Cerebellar nuclear complex (tissue), 1 donor: ENCODE results near the gene CCDC142.
"Not testable (repeated sequence)": the region's sequence is repeated elsewhere in the genome, so short reads cannot be mapped to it uniquely, and the experiment has no call there.

Source experiments
- DNase-seq, 2 experiments: peaks; one replicate each; lab custom pipeline; 2025; lab: John Stamatoyannopoulos, UW

Gene CCDC142

DNA sequence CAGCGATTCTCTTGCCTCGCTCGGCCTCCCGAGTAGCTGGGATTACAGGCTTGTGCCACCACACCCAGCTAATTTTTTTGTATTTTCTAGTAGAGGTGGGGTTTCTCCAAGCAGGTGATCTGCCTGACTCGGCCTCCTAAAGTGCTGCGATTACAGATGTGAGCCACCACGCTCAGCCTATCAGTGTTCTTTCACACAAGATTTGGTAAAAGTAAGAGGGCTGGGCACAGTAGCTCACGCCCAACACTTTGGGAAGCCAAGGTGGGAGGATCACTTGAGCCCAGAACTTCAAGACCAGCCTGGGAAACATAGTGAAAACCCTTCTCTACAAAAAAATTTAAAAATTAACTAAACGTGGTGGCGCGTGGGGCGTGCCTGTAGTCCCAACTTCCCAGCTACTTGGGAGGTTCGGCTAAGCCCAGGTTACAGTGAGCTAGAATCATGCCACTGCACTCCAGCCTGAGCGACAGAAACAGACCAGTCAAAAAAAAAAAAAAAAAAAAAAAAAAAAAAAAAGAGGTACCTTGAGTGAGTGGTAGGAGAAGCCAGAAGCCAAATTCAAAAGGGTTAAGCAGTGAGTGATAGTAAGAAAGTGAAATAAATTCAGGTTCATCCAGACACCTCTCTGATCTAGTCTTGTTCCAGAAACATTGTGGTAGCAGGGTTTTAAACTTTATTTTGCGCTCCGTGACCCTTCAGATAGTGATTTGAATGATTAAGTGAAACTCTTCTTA, 11.3 kb downstream of the CCDC142 start:
- no peak for DNase-seq

DNA sequence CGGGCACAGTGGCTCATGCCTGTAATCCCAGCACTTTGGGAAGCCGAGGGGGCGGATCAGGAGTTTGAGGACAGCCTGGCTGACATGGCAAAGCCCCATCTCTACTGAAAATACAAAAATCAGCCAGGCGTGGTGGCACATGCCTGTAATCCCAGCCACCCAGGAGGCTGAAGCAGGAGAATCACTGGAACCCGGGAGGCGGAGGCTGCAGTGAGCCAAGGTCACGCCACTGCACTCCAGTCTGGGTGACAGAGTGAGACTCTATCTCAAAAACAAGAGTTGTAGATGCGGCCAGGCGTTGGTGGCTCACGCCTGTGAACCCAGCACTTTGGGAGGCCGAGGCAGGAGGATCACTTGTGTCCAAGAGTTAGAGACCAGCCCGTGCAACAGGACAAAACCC, 12.1 kb downstream of the CCDC142 start:
- DNase-seq = not testable (repeated sequence)

DNA sequence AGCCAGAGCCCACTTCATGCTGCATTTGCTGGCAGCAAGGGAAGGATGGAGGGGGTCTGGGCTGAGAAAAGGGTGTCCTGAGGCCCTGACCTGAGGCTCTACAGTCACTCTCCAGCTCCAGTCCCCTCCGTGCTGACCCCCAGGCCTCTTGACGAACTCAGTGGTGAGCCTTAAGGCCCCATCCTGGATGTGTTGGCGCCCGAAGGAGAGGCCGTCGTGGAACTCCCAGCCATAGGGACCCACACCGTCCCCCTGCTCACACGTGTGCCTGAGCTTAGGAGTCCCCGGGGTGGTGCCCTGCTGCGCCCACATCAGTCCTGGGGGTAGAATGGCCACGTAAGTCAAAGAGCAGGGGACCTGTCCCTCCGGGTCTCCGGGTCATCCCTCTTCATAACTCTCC, 18.4 kb downstream of the CCDC142 start:
- no peak for DNase-seq

DNA sequence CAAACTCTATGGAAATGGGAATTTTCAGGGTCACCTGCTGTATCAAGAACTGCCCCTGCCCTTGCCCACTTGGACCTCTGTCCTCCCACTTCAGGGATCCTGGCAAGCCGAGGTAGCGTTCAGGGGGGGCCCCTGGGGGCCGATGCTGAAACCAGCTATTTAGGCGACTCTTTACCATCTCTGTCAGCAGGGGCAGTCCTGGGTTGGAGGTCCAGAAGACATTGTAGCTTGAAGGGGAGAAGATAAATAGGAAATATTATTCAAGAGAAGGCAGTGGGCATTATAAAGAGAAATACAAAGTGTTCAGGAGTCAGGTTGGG, 20.1 kb downstream of the CCDC142 start:
- no peak for DNase-seq

DNA sequence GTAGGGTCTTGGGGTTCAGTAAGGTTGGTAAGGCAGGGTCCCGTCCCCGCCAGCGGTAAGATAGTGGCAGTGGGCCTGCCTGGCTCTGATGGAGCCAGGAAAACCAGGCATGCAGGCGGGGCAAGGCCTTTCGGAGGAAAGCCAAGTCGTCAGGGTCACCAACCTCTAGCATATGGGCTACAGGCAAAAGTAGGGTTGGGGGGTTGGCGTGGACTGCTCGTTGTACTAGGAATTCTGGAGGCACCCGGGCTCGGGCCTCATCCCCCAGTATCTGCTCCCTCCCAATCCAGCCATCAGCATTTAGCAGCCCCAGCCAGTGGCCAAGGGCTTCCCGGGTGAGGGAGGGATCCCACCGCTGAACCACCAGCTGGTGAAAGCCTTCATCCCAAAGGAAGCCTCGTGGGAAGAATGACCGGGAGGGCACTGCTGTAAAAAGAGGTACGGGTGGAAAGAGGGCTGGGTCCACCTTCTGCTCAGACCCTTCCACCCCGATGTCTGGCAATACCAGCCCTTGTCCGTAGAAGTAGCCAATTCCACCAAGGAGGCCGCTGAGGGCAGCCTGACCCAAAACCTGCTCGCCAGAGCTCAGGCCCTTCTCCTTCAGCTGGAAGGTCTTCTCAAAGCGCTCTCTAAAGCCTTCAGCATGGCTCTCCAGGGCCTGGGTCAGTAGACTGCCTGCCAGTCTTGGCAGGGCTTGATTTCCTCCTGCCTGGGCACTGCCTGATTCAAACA, 20.6 kb downstream of the CCDC142 start:
- no peak for DNase-seq

DNA sequence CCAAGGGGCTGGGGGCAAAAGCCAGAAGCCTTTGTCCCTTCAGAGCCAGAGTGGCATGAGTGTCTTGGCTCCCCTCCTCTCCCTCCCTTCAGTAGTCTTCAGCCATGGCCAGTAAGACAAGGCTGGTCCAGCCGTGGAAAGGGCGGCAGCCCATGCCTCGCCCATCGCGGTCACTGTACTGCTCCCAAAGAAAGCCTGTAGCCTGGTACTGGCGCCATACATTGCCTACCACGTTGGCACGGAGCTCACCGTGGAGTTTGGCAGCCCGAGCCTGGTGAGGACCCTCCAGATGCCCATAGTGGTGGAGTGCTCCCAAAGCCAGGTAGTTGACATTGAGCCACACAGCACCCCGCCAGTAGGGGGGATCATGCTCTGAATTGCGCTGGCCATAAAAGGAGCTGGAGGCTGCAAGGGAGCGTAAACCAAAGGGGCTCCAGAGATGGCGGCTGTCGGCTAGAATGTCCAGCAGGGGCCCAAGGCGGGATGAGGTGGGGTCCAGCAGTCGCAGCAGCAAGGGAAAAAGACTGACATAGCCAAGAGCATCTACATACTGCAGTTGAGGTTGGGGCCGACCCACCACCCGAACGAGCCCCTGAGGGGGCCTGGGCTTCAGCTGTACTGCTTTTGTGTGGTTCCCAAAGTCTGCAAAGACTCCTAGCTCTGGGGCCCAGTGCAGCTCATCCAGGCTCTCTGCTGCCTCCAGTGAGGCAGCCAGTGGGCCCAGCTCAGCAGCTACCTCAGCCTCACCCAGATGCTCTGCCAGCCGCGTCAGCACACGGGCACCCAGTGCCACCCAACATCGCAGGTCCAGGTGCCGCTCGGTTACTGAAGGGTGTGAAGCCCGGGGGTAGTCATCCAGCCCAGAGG, 21.4 kb downstream of the CCDC142 start:
- no peak for DNase-seq

DNA sequence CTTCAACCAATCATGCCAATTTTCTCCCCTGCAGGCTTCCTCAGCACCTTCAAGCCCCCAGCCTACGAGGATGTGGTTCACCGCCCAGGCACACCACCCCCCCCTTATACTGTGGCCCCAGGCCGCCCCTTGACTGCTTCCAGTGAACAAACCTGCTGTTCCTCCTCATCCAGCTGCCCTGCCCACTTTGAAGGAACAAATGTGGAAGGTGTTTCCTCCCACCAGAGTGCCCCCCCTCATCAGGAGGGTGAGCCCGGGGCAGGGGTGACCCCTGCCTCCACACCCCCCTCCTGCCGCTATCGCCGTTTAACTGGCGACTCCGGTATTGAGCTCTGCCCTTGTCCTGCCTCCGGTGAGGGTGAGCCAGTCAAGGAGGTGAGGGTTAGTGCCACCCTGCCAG, 22.6 kb downstream of the CCDC142 start:
- DNase-seq = not testable (repeated sequence)

DNA sequence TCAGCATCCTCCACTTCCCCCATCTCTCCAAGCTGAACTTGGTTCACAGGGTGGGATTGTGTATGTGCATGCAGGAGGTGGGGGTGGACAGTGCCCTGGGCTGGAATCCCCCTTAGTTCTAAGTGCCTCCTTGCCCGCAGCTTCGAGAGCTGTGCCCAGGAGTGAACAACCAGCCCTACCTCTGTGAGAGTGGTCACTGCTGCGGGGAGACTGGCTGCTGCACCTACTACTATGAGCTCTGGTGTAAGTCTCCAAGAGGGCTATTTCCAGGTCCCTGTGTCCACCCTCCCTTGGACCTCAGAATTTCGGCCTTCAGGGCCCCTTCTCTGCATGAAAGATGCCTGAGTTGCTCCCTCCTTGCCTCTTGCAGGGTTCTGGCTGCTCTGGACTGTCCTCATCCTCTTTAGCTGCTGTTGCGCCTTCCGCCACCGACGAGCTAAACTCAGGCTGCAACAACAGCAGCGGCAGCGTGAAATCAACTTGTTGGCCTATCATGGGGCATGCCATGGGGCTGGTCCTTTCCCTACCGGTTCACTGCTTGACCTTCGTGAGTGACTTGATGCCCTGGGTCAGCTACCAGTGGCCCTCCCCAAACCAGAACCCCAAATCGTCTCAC, 23.2 kb downstream of the CCDC142 start:
- DNase-seq = not testable (repeated sequence)

DNA sequence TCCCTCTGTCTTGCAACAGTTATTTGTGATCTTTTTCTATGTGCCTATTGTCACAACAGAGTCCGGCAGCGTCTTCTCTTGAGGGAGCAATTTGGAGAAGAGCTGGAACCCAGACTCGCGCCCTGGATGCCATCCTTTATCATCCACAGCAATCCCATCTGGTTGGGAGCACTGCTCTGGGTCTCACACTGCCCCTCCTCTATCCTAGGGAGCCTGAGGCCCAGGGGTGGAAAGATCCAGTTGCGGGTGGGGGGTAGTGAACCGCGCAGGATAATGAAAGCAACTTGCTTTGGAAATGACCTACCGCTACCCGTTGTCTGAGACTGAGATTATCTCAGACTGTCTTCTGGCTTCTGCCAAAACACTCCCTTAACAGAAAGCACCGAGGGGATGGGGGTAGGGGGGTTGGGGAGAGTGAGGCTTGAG, 23.8 kb downstream of the CCDC142 start:
- DNase-seq = no peak

DNA sequence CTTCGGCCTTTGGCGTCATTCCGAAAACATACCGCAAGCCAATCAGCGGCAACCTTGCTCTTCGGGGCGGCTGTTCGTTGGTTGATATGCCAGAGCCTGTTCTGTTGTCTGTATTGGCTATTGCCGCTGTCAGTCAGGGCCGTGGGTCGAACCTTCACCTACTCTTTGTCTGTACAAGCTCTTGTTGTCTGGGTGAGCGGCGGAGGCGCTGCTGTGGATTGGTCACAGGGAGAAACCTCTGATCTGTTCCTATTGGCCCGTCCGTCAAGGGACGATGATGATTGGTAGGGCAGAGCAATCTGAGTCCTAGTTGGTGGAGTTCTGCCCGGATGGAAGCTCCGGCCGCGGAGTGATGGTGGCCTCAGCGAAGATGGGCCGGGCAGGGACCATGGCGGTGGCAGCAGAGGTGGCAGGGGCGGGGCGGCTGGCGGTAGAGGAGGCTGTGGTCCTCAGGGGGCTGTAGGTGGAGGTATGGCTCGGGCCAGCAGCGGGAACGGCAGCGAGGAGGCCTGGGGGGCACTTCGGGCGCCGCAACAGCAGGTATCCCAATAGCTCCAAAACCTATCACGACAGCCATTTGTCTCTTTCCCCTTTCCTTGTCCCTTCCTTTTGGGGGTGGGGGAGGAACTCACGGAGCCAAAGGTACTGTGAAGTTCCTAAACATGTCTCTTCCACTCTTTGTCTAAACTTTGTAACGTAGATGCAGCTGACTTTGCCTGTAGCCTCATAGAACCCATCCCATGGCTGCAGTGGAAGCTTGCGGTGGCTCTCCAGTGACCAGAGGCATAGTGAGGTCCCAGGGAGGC, 24.5 kb downstream of the CCDC142 start, which contains the start of gene WBP1:
Gene WBP1 (plus strand): TSS at position 307 of the 806 bp plus-strand sequence. CDS start 165 bp downstream, at position 472.
- DNase-seq = peak; percentile 99

DNA sequence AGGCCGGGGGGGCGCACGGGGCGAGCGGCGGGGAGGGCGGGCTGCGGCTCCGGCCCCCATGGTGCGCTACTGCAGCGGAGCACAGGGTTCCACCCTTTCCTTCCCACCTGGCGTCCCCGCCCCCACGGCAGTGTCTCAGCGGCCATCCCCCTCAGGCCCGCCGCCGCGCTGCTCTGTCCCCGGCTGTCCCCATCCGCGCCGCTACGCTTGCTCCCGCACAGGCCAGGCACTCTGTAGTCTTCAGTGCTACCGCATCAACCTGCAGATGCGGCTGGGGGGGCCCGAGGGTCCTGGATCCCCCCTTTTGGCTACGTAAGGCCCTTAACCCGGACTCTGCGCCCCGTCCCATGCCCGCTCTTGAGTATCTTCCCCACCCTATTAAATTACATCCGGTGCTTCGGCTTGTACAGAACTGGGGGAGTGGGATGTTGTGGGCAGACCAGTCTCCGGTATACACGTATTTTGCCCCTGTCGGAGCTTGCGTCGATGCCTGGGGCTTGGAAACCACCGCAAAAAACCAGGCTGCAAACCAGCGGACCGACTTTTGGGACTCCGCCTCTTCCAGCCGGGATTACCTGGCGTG, 25.2 kb downstream of the CCDC142 start:
- no peak for DNase-seq

DNA sequence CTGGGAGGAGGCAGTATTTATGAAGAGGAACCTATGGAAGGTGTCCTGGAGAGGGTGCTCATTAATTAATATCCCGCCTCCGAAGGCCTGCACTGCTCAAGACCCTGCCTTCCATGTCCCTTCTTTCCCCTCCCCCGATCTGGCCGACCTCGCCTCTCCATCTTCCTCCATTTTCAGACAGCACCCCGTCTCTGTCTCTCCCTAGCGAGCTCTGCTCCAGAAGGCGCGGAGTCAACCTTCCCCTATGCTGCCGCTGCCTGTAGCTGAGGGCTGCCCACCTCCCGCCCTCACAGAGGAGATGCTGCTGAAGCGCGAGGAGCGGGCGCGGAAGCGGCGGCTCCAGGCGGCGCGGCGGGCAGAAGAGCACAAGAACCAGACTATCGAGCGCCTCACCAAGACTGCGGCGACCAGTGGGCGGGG, 25.7 kb downstream of the CCDC142 start:
- DNase-seq = no peak

DNA sequence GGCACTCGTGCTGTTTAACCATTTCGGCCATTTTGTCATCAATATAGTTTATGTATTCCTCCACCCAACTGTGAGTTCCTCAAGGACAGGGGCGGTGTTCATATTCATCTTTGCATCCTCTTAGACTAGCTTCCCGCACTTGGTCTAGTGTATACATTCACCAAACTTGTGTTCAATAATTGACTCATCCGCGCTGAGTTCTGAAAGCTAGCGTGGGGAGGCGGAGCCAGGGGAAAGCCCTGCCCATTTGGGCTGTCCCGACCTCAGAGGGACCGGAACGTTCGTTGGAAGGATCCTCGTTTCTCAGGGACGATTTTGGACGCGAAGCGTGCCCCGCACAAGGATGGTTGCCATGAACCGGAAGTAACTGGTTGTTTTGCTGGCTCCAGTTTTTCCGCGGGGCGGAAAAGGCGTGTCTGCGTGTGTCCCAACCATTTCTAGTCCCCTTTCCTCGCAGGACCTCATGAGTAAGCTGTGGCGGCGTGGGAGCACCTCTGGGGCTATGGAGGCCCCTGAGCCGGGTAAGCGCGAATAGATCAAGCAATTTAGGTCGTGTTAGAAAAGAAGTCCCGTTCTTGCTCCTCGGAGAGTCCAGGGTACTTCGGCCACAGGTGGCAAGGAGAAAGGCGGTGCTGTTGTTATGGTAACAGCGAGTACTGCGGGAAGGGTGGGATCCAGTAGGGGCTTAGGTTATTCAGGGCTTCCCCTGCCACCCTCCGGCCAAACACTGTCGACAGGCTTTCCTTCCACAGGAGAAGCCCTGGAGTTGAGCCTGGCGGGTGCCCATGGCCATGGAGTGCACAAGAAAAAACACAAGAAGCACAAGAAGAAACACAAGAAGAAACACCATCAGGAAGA, 27.9 kb downstream of the CCDC142 start, which contains the start of gene INO80B:
Gene INO80B (plus strand): TSS at position 434 of the 858 bp plus-strand sequence. CDS start 30 bp downstream, at position 464.
- DNase-seq = peak; percentile 52 to 84

DNA sequence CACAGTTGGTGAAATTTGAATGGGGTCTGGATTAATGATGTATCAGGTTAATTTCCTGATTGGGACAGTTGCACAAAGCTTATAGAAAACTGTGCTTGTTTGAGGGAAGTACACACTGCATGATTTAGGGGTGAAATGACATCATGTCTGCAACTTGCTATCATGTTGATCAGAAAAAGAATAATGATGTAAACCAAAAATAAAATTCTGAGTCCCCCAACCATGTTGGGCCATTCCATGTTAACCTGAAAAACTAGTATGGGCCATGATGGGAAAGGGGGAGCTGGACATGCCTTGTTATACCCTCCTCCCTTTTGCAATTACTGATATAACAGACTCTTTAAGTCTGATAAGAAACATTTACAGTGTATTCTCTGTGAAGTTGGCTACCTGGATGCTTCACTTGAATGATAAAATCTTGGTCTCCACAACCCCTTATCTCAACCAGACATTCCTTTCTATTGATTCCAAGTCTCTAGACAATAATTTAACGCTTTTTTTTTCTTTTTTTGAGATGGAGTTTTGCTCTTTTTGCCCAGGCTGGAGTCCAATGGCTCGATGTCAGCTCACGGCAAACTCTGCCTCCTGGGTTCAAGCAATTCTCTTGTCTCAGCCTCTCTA, 32.1 kb downstream of the CCDC142 start:
- DNase-seq = no peak

DNA sequence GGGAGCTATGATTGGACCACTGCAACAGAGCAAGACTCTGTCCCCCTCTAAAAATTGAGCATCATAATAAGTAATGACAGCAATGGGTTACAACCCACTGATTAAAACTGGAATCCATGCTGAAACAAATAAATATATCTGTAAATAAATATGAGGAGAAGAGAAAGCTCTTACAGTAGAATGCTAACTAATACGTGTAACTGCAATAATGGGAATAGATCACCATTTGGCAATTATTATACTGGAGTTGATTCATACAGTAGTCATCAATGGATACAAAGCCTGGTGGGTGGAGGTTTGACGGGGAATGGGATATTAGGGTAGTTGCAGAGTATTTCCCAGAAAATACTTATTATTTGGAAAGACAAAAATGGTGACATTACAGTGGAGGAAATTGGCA, 34.0 kb downstream of the CCDC142 start:
- no peak for DNase-seq

DNA sequence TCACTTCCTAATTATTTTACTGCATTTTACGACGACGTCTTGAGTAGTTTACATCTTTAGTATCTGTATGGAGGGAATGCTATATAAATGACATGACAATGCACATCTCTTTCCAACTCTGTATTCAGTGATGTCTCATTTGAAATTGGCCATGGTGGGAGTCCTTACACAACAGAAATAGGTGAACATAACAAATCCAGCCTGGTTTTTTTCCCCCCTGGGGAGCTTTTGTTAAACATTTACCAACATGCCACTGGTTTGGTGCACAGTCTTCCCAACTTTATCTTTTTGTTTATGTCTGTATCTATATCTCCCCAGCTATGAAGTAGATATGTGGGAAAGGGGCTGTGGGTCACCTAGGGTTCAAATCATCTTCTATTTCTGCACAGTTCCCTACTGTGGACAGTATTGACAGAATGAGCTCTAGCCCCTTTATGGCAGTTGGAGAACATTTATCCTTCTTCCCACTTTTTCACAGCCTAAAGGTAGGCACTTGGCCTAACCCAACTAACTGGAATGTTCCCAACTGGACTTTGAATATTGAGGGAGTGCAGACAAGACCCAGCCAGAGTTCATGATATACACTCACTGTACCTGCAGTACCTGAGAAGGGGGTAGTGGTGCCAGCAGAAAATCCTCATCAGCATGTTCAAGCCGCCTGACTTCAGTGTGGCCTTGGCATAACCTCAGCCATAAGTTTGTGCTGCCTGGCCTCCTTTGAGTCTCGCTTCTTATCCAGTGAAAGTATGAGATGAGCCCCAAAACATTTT, 35.4 kb downstream of the CCDC142 start:
- DNase-seq = no peak

DNA sequence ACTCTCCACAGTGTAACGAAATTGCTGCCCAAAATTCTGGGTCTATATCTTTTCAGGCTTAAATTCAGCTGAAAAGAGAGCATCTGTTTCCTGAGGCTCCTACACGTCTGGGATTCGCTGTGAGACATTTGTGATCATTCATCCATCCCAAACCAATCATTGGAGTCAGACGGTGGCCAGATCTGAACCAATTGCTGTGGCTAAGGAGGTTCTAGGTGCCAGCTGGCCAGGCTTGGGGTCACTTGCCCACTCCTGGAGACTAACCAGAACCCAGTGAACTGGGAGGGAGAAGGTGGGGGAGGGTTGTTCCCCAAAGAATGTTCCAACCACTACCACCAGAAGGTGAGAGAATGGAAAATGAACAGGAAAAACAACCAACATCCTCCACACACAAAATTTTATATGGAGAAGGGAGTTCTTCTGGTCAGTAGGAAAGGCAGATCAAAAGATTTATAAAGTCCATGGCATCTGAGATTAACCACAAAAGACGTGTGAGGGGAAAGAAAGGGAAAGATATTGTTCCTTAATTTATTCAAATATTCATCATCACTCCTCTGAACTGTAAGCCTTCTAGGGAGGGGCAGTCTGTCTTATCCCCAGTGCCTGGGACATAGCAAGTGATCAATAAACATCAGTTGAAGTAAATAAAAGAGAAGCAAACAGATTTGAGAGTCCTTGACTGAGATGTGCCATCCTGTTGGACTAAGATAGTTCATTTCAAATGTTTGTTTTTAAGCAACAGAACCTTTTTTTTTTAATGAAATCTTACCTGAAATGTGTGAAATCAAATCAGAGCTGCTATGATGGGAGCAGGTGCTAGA, 38.1 kb downstream of the CCDC142 start:
- no peak for DNase-seq
